BLaER1 (cell line): ENCODE data around the gene CFAP77.

Experiments used
- H3K27ac ChIP-seq: shearing (Covaris generic); formaldehyde crosslinking; 2 replicates; pipeline ENCODE4 v1.8.1; 2022
- H3K27me3 ChIP-seq: shearing (Covaris generic); formaldehyde crosslinking; 2 replicates; pipeline ENCODE4 v1.8.1; 2022
- H3K36me3 ChIP-seq: shearing (Covaris generic); formaldehyde crosslinking; 2 replicates; pipeline ENCODE4 v1.8.1; 2022
- H3K4me1 ChIP-seq: shearing (Covaris generic); formaldehyde crosslinking; 2 replicates; pipeline ENCODE4 v1.8.1; 2022
- H3K4me2 ChIP-seq: shearing (Covaris generic); formaldehyde crosslinking; 2 replicates; pipeline ENCODE4 v1.8.1; 2022
- H3K4me3 ChIP-seq: shearing (Covaris generic); formaldehyde crosslinking; 2 replicates; pipeline ENCODE4 v1.8.1; 2022
- H3K9ac ChIP-seq: shearing (Covaris generic); formaldehyde crosslinking; 2 replicates; pipeline ENCODE4 v1.8.1; 2022
- H3K9me3 ChIP-seq: shearing (Covaris generic); formaldehyde crosslinking; 2 replicates; pipeline ENCODE4 v1.8.1; 2022
- H4K20me1 ChIP-seq: shearing (Covaris generic); formaldehyde crosslinking; 2 replicates; pipeline ENCODE4 v1.8.1; 2022
- Cebpa-rat ChIP-seq: shearing (Covaris generic); IDR thresholded peaks from 2 replicates; pipeline ENCODE4 v1.8.1; 2022

CFAP77 gene

GRCh38 chr9:132588501-132589147, 178.6 kb downstream of the CFAP77 start:
- TF ChIP-seq Cebpa-rat: no peak
- Histone ChIP-seq H3K4me2 (no peak overlapping the region), H3K27me3 (peaks cover 97% of the 10 kb centered on the region)

GRCh38 chr9:132589148-132590036, 179.4 kb downstream of the CFAP77 start:
- TF ChIP-seq Cebpa-rat: no peak
- Histone ChIP-seq H3K36me3 (peaks cover 13% of the 10 kb centered on the region), H3K4me1 (no peaks in the 10 kb centered on the region), H4K20me1 (peaks cover 95% of the 10 kb centered on the region), H3K4me3 (no peak overlapping the region), H3K9me3 (no peaks in the 10 kb centered on the region; the same call in 1 of the 2 replicates), H3K9ac (no peak overlapping the region), H3K27me3 (peaks cover 89% of the 10 kb centered on the region), H3K4me2 (no peak overlapping the region), H3K27ac (no peak overlapping the region)

More at GRCh38 chr9:132588501-132589147, 178.6 kb downstream of the CFAP77 start:
- H3K4me1 ChIP-seq: no peaks in the 10 kb centered on the region
- peaks cover 7% of the 10 kb centered on the region for H3K36me3 ChIP-seq
- no peaks in the 10 kb centered on the region; the same call in 1 of the 2 replicates for H3K9me3 ChIP-seq
- peaks cover 98% of the 10 kb centered on the region for H4K20me1 ChIP-seq
- no peak overlapping the region for H3K27ac ChIP-seq
- H3K4me3 ChIP-seq: no peak overlapping the region
- H3K9ac ChIP-seq: no peak overlapping the region

GRCh38 chr9:132590037-132590317, 180.0 kb downstream of the CFAP77 start:
- TF ChIP-seq Cebpa-rat: no peak

GRCh38 chr9:132590318-132591182, 180.5 kb downstream of the CFAP77 start:
- peaks cover 24% of the 10 kb centered on the region for H3K36me3 ChIP-seq
- no peaks in the 10 kb centered on the region for H3K4me1 ChIP-seq
- no peak overlapping the region for H3K27ac ChIP-seq
- peaks cover 95% of the 10 kb centered on the region for H4K20me1 ChIP-seq
- H3K9ac ChIP-seq: no peak overlapping the region
- H3K27me3 ChIP-seq: peaks cover 78% of the 10 kb centered on the region
- no peak overlapping the region for H3K4me2 ChIP-seq
- no peak for TF ChIP-seq Cebpa-rat
- no peaks in the 10 kb centered on the region; the same call in 1 of the 2 replicates for H3K9me3 ChIP-seq
- H3K4me3 ChIP-seq: no peak overlapping the region

More at GRCh38 chr9:132590037-132590317, 180.0 kb downstream of the CFAP77 start:
- H3K36me3 ChIP-seq: peaks cover 19% of the 10 kb centered on the region
- H3K27ac ChIP-seq: no peak overlapping the region
- H3K4me2 ChIP-seq: no peak overlapping the region
- no peak overlapping the region for H3K9ac ChIP-seq
- peaks cover 83% of the 10 kb centered on the region for H3K27me3 ChIP-seq
- H4K20me1 ChIP-seq: peaks cover 95% of the 10 kb centered on the region
- H3K4me1 ChIP-seq: no peaks in the 10 kb centered on the region
- H3K9me3 ChIP-seq: no peaks in the 10 kb centered on the region; the same call in 1 of the 2 replicates
- no peak overlapping the region for H3K4me3 ChIP-seq

- Histone ChIP-seq H3K27ac (no peak overlapping the region), H3K9ac (no peak overlapping the region), H4K20me1 (peaks cover 95% of the 10 kb centered on the region), H3K4me2 (no peak overlapping the region), H3K4me3 (no peak overlapping the region), H3K27me3 (peaks cover 71% of the 10 kb centered on the region), H3K9me3 (no peaks in the 10 kb centered on the region; the same call in 1 of the 2 replicates), H3K36me3 (peaks cover 26% of the 10 kb centered on the region), H3K4me1 (peaks cover 6% of the 10 kb centered on the region)
- no peak for TF ChIP-seq Cebpa-rat
These were observed 181.2 kb downstream of the CFAP77 start for GRCh38 chr9:132591244-132591643.

GRCh38 chr9:132591751-132592314, 181.8 kb downstream of the CFAP77 start:
- Histone ChIP-seq H3K9me3 (no peaks in the 10 kb centered on the region; the same call in 1 of the 2 replicates), H3K27ac (no peak overlapping the region), H3K27me3 (peaks cover 65% of the 10 kb centered on the region), H3K4me1 (peaks cover 11% of the 10 kb centered on the region), H3K9ac (no peak overlapping the region), H4K20me1 (peaks cover 95% of the 10 kb centered on the region), H3K4me3 (no peak overlapping the region), H3K36me3 (peaks cover 29% of the 10 kb centered on the region), H3K4me2 (no peak overlapping the region)
- TF ChIP-seq Cebpa-rat: no peak

- H3K4me2 ChIP-seq: no peak overlapping the region
- no peak for TF ChIP-seq Cebpa-rat
- H3K27me3 ChIP-seq: peaks cover 59% of the 10 kb centered on the region
- peaks cover 29% of the 10 kb centered on the region for H3K36me3 ChIP-seq
- peaks cover 18% of the 10 kb centered on the region for H3K4me1 ChIP-seq
- H3K9me3 ChIP-seq: no peaks in the 10 kb centered on the region; the same call in 1 of the 2 replicates
- peaks cover 95% of the 10 kb centered on the region for H4K20me1 ChIP-seq
- H3K9ac ChIP-seq: no peak overlapping the region
- H3K27ac ChIP-seq: no peak overlapping the region
- no peak overlapping the region for H3K4me3 ChIP-seq
These were observed 182.4 kb downstream of the CFAP77 start for GRCh38 chr9:132592451-132592850.

- H3K36me3 ChIP-seq: peaks cover 29% of the 10 kb centered on the region
- H3K9me3 ChIP-seq: no peaks in the 10 kb centered on the region
- H3K27ac ChIP-seq: no peak overlapping the region
- no peak overlapping the region for H3K9ac ChIP-seq
- H3K4me2 ChIP-seq: no peak overlapping the region
- H3K4me3 ChIP-seq: no peak overlapping the region
- H3K27me3 ChIP-seq: peaks cover 39% of the 10 kb centered on the region
- peaks cover 86% of the 10 kb centered on the region for H4K20me1 ChIP-seq
- TF ChIP-seq Cebpa-rat: no peak
- H3K4me1 ChIP-seq: peaks cover 37% of the 10 kb centered on the region
These were observed 184.4 kb downstream of the CFAP77 start for GRCh38 chr9:132594412-132594811.

- no peak overlapping the region for H3K4me3 ChIP-seq
- no peak overlapping the region for H3K9ac ChIP-seq
- H3K36me3 ChIP-seq: peaks cover 38% of the 10 kb centered on the region
- no peak overlapping the region for H3K27ac ChIP-seq
- TF ChIP-seq Cebpa-rat: no peak
- H3K4me1 ChIP-seq: peaks cover 41% of the 10 kb centered on the region
- peaks cover 78% of the 10 kb centered on the region for H4K20me1 ChIP-seq
- H3K9me3 ChIP-seq: no peaks in the 10 kb centered on the region
- peaks cover 30% of the 10 kb centered on the region for H3K27me3 ChIP-seq
- H3K4me2 ChIP-seq: no peak overlapping the region
These were observed 185.3 kb downstream of the CFAP77 start for GRCh38 chr9:132595319-132595718.
